CD4-positive, alpha-beta T cell treated with Interleukin-17A for 4 hours (primary cell): Measurements from ENCODE around the gene HMGA1.

Experiments
- DNase-seq: peaks from one replicate; pipeline ENCODE4 v3.0.0-alpha.2; 2020; ENCODE audit warnings: mixed read lengths

Gene HMGA1

DNA sequence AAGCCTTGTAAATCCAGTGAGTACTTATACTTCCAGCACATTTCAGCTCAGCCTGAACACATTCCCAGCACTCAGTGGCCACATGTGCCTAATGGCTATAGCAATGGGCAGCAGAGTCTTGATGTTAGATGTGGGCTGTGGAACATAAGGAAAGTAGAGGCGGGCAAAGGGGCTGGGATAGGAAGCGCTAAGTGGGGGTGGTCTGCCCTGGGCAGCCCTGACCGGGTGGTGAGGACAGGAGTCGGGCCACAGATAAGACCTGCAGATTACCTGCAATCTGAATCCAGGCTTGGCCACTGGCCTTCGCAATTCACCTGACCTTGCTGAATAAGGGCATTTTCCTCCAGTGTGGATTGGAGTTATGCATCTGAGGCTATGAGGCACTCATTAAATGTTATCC lies 11.1 kb upstream of the HMGA1 start:
- no peak for DNase-seq

DNA sequence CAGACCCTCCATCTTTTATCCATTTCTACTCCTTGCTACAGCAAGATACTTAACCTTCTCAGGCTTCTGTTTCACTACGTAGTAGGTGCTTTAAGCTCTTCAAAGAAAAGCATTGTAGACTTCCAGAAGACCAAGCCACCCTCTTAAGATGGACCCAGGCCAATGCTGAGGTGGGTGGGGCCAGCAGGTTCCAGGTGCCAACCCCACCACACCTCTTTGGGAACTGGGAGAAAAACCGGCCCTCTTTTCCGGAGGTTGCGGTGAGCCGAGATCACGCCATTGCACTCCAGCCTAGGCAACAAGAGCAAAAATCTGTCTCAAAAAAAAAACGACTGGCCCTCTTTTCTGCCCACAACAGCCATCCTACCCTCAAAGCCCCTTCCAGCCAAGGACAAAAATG lies 10.6 kb upstream of the HMGA1 start:
- no peak for DNase-seq

DNA sequence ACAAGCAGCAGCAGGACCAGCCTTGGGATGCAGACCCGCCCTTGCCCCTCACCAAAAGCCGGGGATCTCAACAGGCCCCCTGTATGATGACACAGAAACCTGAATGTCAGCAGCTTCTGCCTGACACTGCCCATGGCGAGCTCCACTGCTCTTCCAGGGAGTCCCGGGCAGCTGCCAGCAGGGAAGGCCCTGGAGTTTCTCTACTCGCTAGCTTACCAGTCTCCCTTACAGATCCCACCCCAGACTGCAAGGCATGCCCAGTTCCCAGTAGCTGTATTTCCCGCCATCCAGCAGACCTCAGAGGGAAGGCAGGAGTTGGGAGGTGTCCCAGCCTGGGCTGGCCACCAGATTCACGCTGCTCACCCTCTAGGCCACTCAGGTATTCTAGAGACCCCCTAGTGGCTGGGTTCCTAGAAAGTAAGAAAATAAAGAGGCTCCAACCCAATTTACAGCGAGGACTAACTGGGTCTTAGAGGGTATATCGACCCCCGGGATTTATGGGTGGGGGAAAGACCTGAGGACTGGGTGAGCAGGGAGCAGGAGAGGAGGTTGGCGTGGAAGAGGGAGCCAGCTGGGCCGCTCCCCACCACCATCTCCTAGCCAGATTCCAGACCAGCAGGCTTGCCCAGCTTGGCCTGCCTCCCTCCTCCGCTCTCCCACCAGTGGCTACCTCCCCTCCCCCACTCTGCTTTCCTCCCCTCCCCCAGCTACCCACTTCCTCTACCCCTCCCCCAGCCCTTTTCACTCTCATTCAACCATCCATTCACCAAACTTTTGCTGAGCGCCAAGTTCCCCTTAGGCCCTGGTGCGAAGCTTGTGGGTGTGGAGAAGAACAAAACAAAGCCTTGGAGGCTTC lies 9.7 kb upstream of the HMGA1 start:
- DNase-seq = no peak

- no peak for DNase-seq
Observed at GRCh38 chr6:34227761-34228421, 8.8 kb upstream of the HMGA1 start.

GRCh38 chr6:34229877-34230276 lies 6.8 kb upstream of the HMGA1 start:
- DNase-seq = no peak

DNA sequence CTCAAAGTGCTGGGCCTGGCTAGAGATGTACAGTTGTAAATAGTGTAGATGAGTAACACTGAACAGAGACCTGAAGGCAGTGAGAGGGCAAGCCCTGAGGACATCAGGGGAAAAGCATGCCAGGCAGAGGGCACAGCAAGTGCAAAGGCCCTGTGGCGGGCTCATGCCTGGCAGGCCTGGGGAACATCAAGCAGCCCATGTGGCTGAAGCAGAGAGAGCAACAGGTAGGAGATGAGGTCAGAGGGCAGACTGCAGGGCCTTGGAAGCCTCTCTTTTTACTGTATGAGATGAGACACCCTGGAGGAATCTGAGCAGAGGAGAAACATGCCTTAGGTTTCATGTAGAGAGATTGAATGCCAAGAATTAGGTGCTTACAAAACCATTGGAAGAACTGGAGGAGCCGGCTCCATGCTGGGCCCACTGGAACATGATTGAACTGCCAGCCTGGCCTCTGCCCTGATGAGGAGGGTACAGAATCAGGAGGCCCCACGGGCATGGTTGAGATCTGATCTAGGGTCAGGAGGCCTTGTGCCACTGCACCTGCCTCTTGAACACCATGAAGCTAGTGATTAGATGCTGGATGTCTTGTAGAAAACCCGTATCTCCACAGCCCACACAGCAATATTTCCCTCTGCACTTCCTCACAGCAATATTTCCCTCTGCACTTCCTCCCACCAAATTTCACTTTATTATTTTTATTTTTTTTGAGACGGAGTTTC lies 5.9 kb upstream of the HMGA1 start:
- no peak for DNase-seq

DNA sequence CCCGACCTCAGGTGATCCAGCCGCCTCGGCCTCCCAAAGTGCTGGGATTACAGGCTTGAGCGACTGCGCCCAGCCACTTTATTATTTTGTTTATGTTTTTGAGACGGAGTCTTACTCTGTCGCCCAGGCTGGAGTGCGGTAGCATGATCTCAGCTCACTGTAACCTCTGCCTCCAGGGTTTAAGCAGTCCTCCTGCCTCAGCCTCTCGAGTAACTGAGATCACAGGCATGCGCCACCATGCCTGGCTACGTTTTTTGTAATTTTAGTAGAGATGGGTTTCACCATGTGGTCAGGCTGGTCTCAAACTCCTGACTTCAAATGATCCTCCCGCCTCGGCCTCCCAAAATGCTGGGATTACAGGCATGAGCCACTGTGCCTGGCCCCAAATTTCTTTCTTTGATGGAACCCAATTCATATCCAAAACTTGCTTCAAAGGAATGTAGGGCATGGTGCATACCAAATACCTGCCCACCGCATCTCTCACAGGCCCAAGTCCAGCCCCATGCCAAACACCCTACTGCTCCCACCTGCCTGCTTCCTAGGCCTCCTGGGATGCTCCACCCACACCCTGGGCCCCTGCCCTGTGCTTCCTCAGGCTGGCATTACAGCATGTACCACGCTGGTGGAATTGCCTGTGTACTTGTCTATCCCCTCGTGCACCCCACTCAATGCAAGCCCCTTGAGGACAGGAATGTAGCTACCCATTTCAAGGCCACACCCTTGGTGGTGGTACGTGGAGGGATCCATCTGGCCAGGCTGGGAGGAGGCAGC lies 4.9 kb upstream of the HMGA1 start:
- no peak for DNase-seq

DNA sequence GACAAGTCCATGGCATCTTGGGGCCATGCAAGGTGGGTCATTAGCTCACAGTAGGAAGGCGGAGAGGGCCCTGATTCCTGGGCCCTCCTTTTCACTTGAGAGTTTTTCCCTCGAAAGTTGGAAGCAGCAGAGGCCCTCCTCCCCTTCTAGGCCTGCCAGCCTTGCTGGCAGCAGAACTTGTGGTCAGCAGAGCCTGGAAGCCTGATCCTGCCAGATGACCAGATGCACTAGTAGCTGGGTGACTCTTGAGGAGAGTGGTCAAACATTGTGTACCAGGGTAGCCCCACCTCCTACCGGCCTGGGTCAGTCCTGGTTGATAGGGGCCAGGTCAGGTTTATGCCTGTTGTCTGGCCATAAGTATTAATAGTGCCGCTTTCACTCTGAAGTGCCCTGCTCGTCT lies 3.8 kb upstream of the HMGA1 start:
- no peak for DNase-seq

- DNase-seq = no peak
Observed at GRCh38 chr6:34233867-34234266, 2.8 kb upstream of the HMGA1 start.

DNA sequence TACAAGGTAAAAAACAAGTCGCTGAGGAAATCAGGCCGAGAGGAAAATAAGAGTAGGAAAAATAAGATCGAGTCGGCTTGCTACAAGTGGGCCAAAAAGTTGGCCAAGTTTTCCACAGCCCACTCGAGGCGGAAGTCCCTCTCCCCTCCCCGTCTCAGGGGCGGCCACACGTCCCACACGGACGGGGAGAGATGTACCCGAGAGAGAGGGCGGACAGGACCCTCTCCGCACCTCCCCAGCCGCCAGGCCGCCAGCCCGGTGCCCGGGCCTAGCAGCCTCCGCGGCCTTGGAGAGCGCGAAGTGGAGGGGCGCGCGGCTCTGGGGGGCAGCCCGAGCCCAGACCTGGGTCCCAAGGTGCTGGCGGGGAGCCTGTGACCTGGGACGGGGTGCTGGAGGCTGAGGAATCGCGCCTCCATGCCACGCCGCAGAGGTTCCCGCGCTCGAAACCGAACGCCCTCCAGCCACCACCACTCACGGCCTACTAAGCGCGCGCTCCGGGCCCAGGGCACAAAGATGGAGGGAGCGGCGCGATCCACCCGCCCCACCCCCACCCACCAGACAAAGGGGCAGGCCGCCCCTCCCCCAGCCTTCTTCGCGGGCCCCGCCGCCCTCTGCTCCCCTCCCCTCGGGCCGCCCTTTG lies 1.9 kb upstream of the HMGA1 start:
- no peak for DNase-seq

DNA sequence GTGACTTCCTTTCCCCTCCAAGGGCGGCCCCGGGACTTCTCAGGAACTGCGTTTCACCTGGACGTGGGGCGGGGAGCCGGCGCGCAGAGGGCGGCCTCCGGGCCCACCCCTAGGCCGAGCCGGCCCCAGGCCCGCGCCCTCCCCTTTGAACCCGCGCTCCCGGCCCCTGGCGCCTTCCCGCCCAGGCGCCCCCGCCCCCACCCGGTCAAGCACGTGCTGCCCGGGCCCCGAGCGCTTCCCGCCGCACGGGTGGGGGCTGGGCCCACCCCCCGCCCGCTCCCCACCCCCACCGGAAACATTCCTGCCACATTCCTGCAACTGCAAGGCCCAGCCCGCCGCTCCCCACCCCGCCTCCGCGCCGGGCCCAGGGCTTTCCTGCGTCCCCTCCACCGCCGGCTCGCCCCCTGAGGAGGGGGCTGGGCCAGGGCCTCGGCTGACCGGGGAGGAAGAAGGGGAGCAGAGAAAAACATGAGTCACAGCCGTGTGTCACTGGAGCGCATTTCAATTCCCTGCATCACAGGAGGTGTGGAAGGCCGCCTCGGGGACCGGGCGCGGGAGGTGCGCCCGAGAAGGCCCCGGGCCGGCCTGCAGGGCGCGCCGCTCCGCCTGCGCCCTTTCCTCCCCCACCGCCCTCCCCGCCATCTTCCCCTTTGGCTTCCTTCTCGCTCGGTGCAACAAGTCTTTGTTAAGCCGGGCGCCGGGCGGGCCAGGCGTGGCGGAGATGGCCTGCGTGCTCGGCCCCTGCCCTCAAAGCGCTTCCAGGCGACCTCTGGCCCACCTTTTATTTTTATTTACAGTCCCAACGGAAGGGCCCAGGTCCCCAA lies 1.2 kb upstream of the HMGA1 start:
- DNase-seq = peak; percentile 83

DNA sequence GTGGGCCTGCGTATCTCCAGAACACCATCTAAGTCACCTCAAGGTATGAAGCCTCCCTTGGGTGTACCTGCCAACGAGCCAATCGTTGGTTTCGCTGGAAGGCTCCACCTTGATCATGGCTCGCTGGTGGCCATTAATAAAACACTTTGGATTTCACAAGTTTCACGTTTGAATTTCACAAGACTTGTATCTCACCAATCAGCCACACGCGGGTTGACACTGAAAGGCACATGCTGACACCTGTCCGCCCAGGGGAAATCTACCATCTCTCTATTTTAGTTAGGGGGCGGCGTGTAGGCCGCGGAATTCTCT lies 586 bp upstream of the HMGA1 start:
- peak; percentile 60 for DNase-seq

- DNase-seq = peak; percentile 64
Observed at GRCh38 chr6:34237316-34237721, 646 bp downstream of the HMGA1 start.

DNA sequence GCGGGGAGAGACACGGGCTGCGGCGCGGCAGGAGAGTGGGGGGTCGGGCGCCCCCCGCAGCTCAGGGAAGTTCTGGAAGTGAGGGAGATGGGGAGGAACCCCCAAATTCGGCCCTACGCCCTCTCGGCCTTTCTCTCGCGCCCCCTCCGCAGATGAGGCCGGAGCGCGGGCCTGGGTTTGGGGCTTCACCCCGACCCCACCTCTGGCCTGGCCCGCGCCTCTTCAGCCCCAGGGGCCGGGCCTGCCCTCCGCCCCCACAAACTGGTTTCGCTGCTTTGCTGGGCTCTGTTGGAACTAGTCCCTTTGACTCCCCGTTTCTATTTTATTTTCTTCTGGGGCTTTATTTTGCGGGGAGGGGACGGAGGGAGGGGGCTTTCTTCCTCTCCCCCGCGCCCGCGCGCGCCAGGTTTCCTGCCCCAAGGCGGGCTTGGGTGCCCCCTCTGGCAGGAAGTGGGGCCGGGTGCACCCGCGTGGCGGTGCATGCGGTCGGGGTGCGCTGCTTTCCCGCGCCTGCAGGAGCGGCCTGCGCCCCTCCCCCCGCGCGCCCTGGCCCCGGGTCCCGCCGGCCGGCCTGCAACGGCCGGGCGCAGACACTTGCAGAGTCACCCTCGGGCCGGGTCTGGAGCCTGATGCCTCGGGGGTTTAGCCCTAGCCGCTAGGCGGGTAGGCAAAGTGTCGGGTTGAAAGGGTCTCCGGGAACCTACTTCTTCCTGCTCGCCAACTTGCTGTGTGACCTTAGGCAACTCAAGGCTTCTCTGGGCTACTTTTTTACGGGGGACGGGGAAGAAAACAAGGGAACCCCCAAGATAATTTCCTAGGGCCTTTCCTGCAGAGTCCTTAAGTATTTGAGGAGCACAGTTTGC lies 1.3 kb downstream of the HMGA1 start:
- DNase-seq = peak; percentile 81

DNA sequence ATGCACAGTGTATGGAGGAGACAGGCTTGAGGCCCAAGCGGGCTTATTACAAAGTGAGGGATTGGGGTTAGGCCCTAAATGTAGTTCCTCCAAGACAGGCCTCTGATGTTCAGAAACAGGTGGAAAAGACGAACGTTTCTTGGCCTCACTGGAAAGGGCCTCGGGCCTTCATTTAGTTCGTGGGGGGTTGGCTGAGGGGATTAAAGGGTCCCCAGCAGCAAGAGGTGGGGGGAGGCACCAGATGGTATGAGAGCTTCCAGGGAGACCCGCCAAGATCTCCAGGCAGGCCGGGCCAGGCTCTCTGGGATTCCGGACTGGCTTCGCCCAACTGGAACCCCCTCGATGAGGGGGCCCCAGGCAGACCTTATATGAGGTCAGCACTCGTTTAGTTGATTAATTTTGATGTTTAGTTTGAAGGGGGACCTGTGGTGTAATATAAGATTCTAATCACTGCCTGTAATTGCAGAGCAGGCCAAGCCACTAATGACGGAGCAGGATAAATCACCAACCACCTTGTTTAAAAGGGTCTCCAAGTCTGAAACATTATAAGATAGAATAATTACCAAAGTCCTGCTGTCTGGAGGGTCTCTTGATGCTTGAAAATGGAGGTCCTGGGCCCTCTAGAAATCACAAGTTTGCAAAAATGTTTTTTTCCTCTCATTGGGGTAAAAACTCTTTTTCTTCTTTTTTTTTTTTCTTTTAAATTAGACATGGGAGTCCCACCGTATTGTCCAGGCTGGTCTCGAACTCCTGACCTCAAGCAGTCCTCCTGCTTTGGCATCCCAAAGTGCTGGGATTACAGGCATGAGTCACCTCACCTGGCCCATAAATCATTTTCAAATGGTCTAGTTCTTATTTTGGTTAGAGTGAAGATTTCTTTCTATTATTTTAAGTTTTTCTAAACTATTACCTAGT lies 2.2 kb downstream of the HMGA1 start:
- DNase-seq = no peak

- no peak for DNase-seq
Observed at GRCh38 chr6:34239500-34239825, 2.8 kb downstream of the HMGA1 start.

DNA sequence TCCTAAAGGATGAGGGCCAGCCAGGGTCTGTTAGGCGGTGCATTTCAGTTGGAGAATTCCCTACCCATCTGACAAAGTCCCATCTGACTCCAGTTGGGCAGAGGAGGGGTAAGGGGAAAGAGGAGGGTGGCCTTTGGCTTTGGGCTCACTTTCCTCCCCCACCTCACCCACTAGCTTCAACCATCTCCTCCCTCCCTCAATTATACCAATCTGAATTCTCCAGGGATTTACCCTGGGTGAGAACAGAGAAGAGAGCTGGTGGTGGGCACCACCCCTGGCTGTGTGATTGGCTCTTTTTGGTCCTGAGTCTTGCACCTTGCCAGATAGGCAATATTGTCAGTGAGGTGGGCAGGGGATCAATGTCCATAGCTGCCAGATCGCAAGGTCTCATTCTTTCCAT lies 3.2 kb downstream of the HMGA1 start:
- no peak for DNase-seq

- DNase-seq = no peak
Observed at GRCh38 chr6:34240329-34241248, 3.9 kb downstream of the HMGA1 start.
